Measurements from ENCODE around the gene ACP2.

Gene ACP2

DNA sequence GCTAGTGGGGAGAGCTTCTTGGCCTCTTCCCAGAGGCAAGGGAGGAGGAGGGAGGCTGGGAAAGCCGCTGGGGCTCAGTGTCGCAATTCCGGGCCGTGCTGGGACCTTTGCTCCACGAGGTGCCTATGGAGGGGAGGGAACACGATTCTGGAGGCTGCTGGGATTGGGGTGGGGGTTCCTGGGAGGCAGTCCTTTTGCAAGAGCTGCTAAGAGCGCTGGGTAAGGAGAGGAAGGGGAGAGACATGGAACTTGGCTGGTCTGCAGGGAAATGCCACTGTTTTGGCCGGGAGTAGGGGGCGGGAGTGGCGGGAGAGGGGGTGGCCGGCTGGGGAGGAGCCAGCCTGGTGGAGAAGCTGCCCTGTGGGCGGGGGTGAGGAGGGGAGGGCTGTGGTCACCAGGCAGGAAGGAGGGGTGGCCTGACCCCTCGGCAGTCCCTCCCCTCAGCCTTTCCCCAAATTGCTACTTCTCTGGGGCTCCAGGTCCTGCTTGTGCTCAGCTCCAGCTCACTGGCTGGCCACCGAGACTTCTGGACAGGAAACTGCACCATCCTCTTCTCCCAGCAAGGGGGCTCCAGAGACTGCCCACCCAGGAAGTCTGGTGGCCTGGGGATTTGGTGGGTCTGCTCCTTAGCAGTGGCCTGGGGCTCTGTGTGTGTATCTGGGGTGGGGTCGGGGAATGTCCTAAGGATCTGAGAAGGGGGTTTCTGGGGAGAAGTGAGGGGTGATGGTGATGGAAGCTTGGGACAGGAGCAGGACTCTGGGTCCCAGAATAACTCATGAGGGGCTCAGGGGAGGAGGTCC, 9.1 kb upstream of the ACP2 start, which contains the start of gene NR1H3:
Gene NR1H3, plus strand, starts transcription at position 480 of the 800 bp plus-strand sequence. CDS start 1,221 bp downstream, outside the sequence.
- DNase-seq (no peak), ATAC-seq (peak; percentile 55)
- Mint-ChIP-seq H3K4me1 (peaks cover 41% of the 10 kb centered on the region), H3K27ac (peak within 1 kb of the TSS in 1 of 2 donors; percentile 82), H3K4me3 (no peak within 1 kb of the TSS), H3K9me3 (no peaks in the 10 kb centered on the region), H3K27me3 (no peaks in the 10 kb centered on the region)

DNA sequence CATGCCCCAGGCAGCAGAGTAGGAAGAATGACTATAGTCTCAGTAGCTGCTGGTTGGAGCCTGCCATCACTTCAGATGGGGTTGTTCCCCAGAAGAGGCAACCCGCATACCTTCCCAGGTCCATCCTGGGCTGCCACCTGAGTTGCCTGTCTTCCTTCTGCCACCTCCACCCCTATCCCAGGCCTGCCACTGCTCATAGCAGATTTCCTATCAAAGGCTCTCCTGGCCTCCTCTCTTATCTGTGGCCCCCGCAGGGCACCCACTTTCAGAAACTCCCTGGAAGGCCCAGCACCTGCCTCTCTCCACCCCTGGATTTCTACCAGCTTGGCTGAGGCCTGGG, 8.5 kb upstream of the ACP2 start:
- Mint-ChIP-seq H3K27ac (no peak overlapping the region), H3K4me1 (peaks cover 41% of the 10 kb centered on the region), H3K27me3 (no peaks in the 10 kb centered on the region), H3K4me3 (no peak overlapping the region), H3K9me3 (no peaks in the 10 kb centered on the region)
- DNase-seq, result no peak
- ATAC-seq, result no peak

DNA sequence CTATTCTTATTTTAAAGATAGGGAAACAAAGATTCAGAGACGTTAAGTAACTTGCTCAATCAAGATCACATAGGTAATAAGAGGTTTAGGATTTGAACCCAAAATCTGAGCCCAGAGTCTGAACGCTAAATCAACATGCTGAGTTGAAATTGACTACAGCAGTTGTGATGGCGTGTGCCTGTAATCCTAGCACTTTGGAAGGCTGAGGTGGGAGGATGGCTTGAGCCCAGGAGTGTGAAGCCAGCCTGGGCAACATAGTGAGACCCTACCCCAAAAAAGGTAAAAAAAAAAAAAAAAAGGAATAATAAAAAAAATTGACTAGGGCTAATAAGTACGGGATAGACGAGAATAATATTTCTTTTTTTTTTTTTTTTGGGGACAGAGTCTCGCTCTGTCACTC, 7.8 kb upstream of the ACP2 start:
- DNase-seq (no peak), ATAC-seq (no peak)
- peaks cover 41% of the 10 kb centered on the region for H3K4me1 Mint-ChIP-seq
- H3K27ac Mint-ChIP-seq, result no peak overlapping the region
- H3K4me3 Mint-ChIP-seq, result no peak overlapping the region
- H3K9me3 Mint-ChIP-seq, result no peaks in the 10 kb centered on the region
- no peaks in the 10 kb centered on the region for H3K27me3 Mint-ChIP-seq

DNA sequence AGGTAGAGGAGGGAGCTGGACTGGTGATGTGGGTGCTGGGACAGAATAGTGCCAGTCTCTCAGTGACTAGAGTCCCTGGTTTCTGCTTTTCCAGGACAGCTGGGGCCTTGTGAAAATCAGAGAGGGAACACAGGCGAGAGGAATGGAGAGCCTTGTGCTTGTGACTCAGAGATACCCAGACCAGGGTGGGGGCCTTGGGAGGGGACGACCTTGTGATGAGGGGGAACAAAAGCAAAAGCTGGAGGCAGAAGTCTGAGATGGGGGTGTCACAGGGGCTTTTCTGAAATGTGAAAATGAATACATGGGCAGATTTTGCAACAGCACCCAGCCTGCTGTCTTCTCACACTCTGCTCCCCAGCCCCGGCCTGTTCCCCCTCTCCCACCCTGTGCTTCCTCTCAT, 5.8 kb upstream of the ACP2 start:
- no peaks in the 10 kb centered on the region for H3K9me3 Mint-ChIP-seq
- DNase-seq (no peak), ATAC-seq (no peak)
- H3K27ac Mint-ChIP-seq, result peak overlapping the region in 1 of 2 donors; percentile 64
- no peak overlapping the region for H3K4me3 Mint-ChIP-seq
- H3K4me1 Mint-ChIP-seq, result peaks cover 32% of the 10 kb centered on the region
- H3K27me3 Mint-ChIP-seq, result no peaks in the 10 kb centered on the region

DNA sequence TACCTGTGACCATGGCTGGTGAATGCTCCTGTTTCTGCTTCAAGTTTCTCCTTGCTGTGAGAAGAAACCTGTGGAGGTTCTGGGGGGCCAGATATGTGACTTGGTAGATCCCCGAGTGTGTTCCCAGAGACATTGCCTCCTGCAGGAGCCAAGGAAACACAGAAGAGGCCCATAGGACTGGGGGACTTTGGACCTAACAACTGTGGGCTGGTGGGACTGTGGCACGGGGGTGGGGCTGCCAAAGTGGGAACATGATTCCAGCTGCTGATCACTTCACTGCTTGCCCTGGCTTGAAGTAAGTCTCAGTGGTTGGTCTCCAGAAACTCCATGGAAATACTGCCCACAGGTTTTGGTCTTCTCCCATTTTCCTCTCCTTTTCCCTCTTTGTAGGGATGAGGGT, 5.0 kb upstream of the ACP2 start:
- Mint-ChIP-seq H3K9me3 (no peaks in the 10 kb centered on the region), H3K27me3 (no peaks in the 10 kb centered on the region), H3K4me3 (no peak overlapping the region), H3K4me1 (peaks cover 27% of the 10 kb centered on the region), H3K27ac (no peak overlapping the region)
- ATAC-seq (no peak), DNase-seq (no peak)

DNA sequence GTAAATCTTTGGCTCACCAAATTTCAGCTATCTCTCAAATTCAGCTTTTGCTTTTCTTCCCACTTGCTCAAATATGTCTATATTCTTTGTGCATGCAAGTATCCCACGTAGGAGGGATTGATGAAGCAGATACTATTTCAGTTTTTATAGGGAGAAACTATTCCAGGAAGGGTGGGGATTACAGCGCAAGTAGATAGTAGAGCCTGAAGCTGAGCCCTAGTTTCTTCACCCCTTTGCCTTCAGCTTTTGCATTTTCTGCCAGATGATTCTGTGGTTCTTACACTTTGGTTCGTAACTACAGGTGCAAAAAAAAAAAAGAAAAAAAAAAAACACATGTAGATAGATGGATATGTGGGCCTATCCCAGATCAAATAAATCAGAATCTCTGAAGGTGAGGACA, 3.1 kb upstream of the ACP2 start:
- ATAC-seq (no peak), DNase-seq (no peak)
- Mint-ChIP-seq H3K4me3 (no peak overlapping the region), H3K9me3 (no peaks in the 10 kb centered on the region), H3K27me3 (no peaks in the 10 kb centered on the region), H3K27ac (no peak overlapping the region), H3K4me1 (peaks cover 27% of the 10 kb centered on the region)

DNA sequence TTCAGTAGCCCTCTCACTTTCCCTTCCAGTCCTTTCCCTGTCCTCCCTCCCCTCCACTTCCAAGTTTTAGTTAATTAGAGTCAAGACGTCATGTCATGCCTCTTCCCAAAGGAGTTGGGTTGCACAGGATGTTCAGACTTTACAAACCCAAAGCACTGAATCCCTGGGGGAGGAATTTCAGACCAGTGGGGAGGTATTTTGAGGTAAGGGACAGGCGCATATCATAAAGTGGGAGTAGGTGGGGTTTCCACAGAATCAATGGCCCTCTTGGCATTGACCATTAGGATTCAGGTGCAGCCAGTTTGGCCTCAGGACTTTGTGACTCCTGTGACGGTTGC, 733 bp upstream of the ACP2 start:
- Mint-ChIP-seq H3K4me3 (peak overlapping the region; percentile 89 to 98), H3K27ac (peak overlapping the region; percentile 99), H3K9me3 (no peaks in the 10 kb centered on the region), H3K4me1 (peaks cover 24% of the 10 kb centered on the region), H3K27me3 (no peaks in the 10 kb centered on the region)
- ATAC-seq (no peak), DNase-seq (no peak)

DNA sequence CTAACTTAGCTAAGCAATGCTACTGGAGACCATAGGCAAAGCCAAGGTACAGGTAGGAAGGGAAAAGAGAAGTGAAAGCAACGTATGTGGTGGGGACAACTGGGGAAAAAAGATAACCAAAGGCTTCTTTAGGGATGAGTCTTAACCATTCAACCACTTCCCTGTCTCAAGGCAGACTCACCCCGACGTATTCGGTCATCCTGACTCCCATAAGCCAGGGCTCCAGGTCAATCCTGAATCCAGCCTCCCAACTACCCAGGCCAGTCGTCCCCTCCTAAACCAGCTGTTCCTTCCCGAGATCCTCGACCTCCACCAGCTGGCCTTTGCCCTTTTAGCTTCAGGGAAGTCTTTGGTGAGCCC, 330 bp downstream of the ACP2 start:
- H3K27me3 Mint-ChIP-seq, result no peaks in the 10 kb centered on the region
- peak overlapping the region; percentile 89 to 98 for H3K4me3 Mint-ChIP-seq
- no peaks in the 10 kb centered on the region for H3K9me3 Mint-ChIP-seq
- DNase-seq, result no peak
- H3K27ac Mint-ChIP-seq, result peak overlapping the region; percentile 99
- peaks cover 21% of the 10 kb centered on the region for H3K4me1 Mint-ChIP-seq
- peak; percentile 34 for ATAC-seq

DNA sequence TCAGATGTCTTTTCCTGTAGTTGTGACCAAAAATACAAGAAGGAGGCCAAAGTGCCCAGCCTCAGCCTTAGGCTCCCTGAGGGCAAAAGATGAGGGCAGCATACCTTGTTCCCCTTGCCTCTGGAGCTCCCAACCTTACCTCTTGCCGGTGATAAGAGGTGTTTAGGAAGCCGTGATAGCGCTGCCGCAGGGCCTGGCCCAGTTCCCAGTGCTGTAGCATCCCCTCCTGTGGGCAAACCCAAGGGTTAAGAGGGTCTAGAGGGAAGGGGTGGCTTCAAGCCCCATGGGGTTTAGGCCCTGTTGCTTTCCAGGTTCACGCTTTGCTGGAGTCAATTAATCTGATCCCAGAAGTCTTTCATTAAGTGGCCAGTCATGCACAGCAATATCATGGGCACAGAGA, 1.1 kb downstream of the ACP2 start:
- DNase-seq, result no peak
- no peak for ATAC-seq
- H3K27ac Mint-ChIP-seq, result peak overlapping the region in 1 of 2 donors; percentile 63
- peaks cover 21% of the 10 kb centered on the region for H3K4me1 Mint-ChIP-seq
- H3K4me3 Mint-ChIP-seq, result peak overlapping the region; percentile 89 to 98
- no peaks in the 10 kb centered on the region for H3K27me3 Mint-ChIP-seq
- no peaks in the 10 kb centered on the region for H3K9me3 Mint-ChIP-seq

DNA sequence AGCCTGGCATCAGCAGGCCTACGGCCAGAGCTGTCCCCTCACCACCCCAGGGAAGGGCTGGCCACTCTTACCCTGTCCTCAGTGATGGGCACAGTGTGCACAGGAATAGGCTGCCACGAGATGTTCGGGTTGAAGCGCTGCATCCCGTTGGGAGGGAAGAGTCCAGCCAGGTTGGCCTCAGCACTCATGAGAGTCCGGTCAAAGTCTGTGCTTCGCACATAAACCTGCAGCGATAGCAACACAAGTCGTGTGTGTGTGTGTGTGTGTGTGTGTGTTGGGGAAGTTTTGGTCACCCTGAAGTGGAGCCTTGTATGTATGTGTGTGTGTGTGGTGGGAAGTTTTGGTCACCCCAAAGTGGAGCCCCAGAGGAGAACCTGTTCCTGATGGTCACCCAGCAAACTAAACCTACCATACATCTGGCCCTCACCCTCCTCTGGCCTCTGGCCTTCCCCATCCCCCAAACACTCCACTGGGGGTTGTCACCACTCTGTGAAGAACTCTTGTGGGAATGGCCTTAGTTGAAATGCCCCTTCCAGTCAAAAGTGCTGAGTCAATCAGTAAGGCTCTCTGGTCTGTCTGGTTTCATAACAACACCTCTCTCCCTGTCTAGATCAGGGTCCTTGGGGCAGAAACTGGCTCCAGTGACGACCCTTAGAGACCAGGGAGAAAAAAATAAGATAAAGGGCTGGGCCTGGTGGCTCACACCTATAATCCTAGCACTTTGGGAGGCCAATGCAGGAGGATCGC, 2.8 kb downstream of the ACP2 start:
- H3K9me3 Mint-ChIP-seq, result no peaks in the 10 kb centered on the region
- DNase-seq (no peak), ATAC-seq (no peak)
- no peak overlapping the region for H3K4me3 Mint-ChIP-seq
- no peaks in the 10 kb centered on the region for H3K27me3 Mint-ChIP-seq
- peaks cover 33% of the 10 kb centered on the region for H3K4me1 Mint-ChIP-seq
- H3K27ac Mint-ChIP-seq, result peak overlapping the region in 1 of 2 donors; percentile 82

DNA sequence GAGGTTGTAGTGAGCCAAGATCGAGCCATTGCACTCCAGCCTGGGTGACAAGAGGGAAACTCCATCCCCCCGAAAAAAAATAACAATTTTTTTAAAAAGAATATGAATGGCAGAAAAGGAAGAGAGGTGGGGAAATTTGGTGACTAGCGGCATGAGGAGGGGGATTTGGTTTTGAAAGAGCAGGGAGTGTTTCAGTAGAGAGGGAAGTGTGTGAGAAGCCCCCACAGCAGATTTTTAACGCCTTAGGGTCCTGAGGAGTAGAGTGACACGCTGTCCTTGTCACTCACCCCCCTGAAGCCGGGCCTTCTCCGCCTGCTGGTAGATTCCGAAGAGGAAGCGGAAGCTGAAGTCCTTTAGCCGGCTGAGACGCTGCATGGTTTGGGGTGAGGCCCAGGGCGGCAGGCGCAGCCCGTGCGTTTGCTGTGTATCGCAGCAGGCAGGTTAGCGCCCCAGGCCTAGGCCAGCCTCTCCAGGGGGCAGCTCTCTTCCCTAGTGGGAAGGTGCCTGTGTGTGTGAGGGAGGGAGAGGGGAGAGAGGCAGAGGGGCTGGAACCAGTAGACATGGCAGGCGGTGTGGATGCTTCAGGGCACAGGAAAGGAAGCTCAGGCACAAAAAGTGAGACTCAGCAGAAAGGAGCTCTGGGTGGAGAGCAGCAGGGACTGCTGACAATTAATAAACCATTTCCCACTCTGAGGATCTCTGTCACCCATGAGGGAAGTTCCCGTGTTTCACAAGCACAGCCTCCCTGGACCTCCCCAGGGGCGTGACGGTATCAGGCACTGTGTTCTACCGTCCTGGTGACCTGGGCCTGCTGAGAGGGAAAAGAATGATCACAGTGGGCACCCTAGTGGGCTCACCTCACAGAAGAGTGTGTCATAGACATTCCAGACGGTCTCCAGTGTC, 3.9 kb downstream of the ACP2 start:
- Mint-ChIP-seq H3K27ac (peak overlapping the region; percentile 22 to 85), H3K9me3 (no peaks in the 10 kb centered on the region), H3K4me1 (peaks cover 36% of the 10 kb centered on the region), H3K27me3 (no peaks in the 10 kb centered on the region), H3K4me3 (no peak overlapping the region)
- DNase-seq, result no peak
- no peak for ATAC-seq

DNA sequence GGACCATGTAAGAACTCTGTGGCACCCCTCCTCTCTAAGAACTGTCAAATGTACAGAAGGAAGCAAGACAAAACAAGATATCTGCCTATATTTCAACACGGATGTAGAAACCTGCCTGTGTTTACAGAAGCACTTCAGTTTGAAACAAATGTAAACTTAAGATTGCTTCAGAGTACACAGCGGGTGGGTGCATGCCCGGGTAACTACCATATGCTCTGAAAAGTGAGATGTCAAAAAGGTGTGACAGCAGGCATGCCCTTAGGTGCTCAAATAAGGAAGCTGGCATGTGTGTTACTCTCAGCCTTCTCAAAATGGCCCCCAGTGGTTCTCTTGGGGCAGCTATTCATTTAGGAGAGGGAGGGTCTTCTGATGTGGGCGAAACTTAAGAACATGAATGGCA, 5.2 kb downstream of the ACP2 start:
- no peak for DNase-seq
- H3K4me3 Mint-ChIP-seq, result peak overlapping the region in 1 of 2 donors; percentile 9
- ATAC-seq, result no peak
- peak overlapping the region in 1 of 2 donors; percentile 93 for H3K27ac Mint-ChIP-seq
- no peaks in the 10 kb centered on the region for H3K27me3 Mint-ChIP-seq
- no peaks in the 10 kb centered on the region for H3K9me3 Mint-ChIP-seq
- H3K4me1 Mint-ChIP-seq, result peaks cover 38% of the 10 kb centered on the region

DNA sequence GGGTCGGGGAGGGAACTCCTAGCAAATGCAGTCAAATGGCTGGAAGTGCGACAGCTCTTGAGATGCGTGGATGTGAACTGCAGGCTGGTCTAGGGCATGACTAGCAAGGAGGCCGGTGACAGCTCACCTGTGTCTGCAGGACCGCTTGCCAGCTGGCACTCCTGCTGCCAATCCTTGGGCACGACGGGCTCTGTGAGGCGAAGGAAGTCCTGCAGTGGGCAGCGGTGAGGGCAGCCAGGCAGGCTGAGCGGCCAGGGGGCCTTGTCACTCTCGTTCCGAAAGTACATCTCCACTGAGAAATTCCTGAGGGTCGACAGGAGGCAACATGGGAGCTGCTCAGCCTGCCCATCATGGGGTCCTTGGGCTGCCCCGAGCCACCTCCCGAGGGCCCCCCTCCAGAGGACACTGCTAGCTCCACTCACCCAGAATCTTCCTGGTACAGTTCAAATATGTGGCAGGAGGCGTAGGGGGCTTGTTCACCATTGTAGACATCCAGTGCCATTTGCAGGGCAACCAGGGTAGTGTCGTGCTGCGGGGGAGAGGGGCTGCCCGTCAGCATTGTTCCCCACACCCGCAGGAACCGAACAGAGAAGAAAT, 5.9 kb downstream of the ACP2 start:
- H3K27me3 Mint-ChIP-seq, result no peaks in the 10 kb centered on the region
- peak overlapping the region in 1 of 2 donors; percentile 86 for H3K27ac Mint-ChIP-seq
- H3K9me3 Mint-ChIP-seq, result no peaks in the 10 kb centered on the region
- no peak overlapping the region for H3K4me3 Mint-ChIP-seq
- DNase-seq (no peak), ATAC-seq (peak; percentile 14)
- peaks cover 37% of the 10 kb centered on the region for H3K4me1 Mint-ChIP-seq

DNA sequence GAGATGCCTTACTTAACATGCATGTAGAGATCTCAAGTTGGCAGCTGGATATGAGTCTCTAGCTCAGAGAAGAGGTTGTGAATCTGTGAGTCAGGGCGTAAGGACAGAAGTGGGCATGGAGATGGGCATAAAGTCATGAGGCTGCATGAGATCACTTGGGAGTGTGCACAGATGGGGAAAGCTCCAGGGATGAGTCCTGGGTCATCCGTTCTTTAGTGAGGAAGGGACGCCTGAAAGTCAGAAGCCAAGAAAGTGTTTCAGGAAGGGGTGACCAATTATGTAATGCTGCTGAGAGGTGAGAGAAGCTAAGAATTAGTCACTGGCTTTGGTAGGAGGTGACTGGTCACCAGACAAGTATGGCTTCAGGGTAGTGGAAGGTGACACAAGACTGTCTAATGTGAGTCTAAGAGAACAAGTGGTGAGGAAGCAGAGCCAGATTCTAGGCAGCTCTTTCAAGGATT, 6.7 kb downstream of the ACP2 start:
- no peaks in the 10 kb centered on the region for H3K9me3 Mint-ChIP-seq
- H3K27ac Mint-ChIP-seq, result peak overlapping the region; percentile 59 to 86
- ATAC-seq (peak; percentile 64), DNase-seq (no peak)
- no peaks in the 10 kb centered on the region for H3K27me3 Mint-ChIP-seq
- H3K4me1 Mint-ChIP-seq, result peaks cover 34% of the 10 kb centered on the region
- H3K4me3 Mint-ChIP-seq, result no peak overlapping the region

DNA sequence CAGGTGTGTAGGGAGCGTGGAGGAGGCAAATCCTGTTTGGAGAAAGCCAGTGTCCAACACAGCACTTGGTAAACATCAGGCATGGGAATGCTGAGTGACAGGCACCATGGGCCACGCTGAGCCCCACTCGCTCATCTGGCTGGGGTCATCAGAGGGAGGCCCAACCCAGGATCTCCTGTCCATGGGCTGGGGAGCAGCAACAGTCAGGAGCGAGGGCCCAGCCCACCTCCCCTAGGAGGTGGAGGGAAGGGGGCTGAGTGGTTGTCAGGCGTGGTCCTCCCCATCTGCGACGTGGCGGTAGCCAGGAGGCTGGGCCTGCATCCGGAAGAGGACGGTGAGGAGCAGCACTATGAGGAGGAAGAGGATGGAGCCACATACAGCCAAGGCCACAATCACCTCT, 8.8 kb downstream of the ACP2 start:
- peak overlapping the region in 1 of 2 donors; percentile 84 for H3K27ac Mint-ChIP-seq
- no peaks in the 10 kb centered on the region for H3K9me3 Mint-ChIP-seq
- ATAC-seq, result no peak
- peaks cover 49% of the 10 kb centered on the region for H3K4me1 Mint-ChIP-seq
- H3K27me3 Mint-ChIP-seq, result no peaks in the 10 kb centered on the region
- H3K4me3 Mint-ChIP-seq, result no peak overlapping the region
- no peak for DNase-seq
